HEK293 (cell line): ENCODE data around the gene FCGBP.

Experiments
- CTCF ChIA-PET: fragments of 350-600 bp; formaldehyde crosslinking; extraction: SDS; loops from one replicate; lab custom pipeline; 2021; ENCODE audit warnings: antibody characterized with exemption; lab: Yijun Ruan, JAX
- POLR2A ChIA-PET: fragments of 300-600 bp; formaldehyde crosslinking; extraction: SDS; loops from one replicate; lab custom pipeline; 2020; ENCODE audit warnings: antibody characterized with exemption, inconsistent platforms; lab: Yijun Ruan, JAX
- H3K27ac ChIP-seq: fragments of 200-500 bp; sonication (Bioruptor generic); 2 replicates; pipeline ENCODE4 v1.5.1; 2014; ENCODE audit warnings: low read depth, low read length, control low read depth, inconsistent platforms; ENCODE audit errors: extremely low read depth
- H3K36me3 ChIP-seq, 2 experiments: fragments of 200-500 bp in 1 of 2; sonication (Bioruptor generic) in 1 of 2; 1 replicate in 1 of 2; 2 replicates in 1 of 2; pipeline ENCODE4 v1.5.1; 2014 to 2017; ENCODE audit warnings: inconsistent platforms in 2 of 2, low read length in 2 of 2; ENCODE audit not compliant: control insufficient read depth in 2 of 2, insufficient read depth in 1 of 2
- H3K4me1 ChIP-seq: fragments of 200-500 bp; sonication (Bioruptor generic); 2 replicates; pipeline ENCODE4 v1.5.1; 2014; ENCODE audit warnings: mild to moderate bottlenecking, low read length, inconsistent platforms; ENCODE audit not compliant: control insufficient read depth, insufficient read depth
- H3K4me3 ChIP-seq: 2 replicates; pipeline ENCODE4 v1.5.1; 2011; ENCODE audit warnings: low read depth, mild to moderate bottlenecking, control low read depth, low read length, moderate library complexity
- H3K9me3 ChIP-seq: fragments of 200-500 bp; sonication (Bioruptor generic); 2 replicates; pipeline ENCODE4 v1.5.1; 2014; ENCODE audit warnings: low read depth, low read length, inconsistent platforms; ENCODE audit not compliant: control insufficient read depth, insufficient read depth
- CTCF ChIP-seq: fragments of 450-650 bp; formaldehyde crosslinking; IDR thresholded peaks from 2 replicates; pipeline ENCODE4 v1.5.1; 2016; ENCODE audit warnings: missing biosample characterization, missing genetic modification characterization
- HOXA7 ChIP-seq: sonication (generic); formaldehyde crosslinking; IDR thresholded peaks from 2 replicates; pipeline ENCODE4 v1.8.1; 2022; ENCODE audit warnings: missing genetic modification reagents, borderline replicate concordance
- HOXC10 ChIP-seq: sonication (generic); formaldehyde crosslinking; IDR thresholded peaks from 2 replicates; pipeline ENCODE4 v1.8.1; 2023; ENCODE audit warnings: mild to moderate bottlenecking, missing genetic modification reagents
- HOXD13 ChIP-seq: sonication (generic); formaldehyde crosslinking; IDR thresholded peaks from 2 replicates; pipeline ENCODE4 v1.8.0; 2022; ENCODE audit warnings: missing genetic modification reagents, borderline replicate concordance
- IKZF3 ChIP-seq: fragments of 450-650 bp; IDR thresholded peaks from 2 replicates; pipeline ENCODE4 v1.5.0; 2018; ENCODE audit warnings: missing biosample characterization, mild to moderate bottlenecking, missing genetic modification characterization, moderate library complexity
- KLF1 ChIP-seq: fragments of 450-650 bp; formaldehyde crosslinking; IDR thresholded peaks from 2 replicates; pipeline ENCODE4 v1.5.1; 2016; ENCODE audit warnings: missing biosample characterization, missing genetic modification characterization
- PRDM2 ChIP-seq: fragments of 450-650 bp; formaldehyde crosslinking; IDR thresholded peaks from 2 replicates; pipeline ENCODE4 v1.5.1; 2016; ENCODE audit warnings: missing biosample characterization, missing genetic modification characterization, borderline replicate concordance
- ZNF132 ChIP-seq: fragments of 450-650 bp; formaldehyde crosslinking; IDR thresholded peaks from 2 replicates; pipeline ENCODE4 v1.5.1; 2017; ENCODE audit warnings: missing biosample characterization, missing genetic modification characterization, borderline replicate concordance
- ZNF426 ChIP-seq: fragments of 450-650 bp; formaldehyde crosslinking; IDR thresholded peaks from 2 replicates; pipeline ENCODE4 v1.5.1; 2017; ENCODE audit warnings: missing biosample characterization, missing genetic modification characterization, mild to moderate bottlenecking, inconsistent platforms, moderate library complexity
- ZNF433 ChIP-seq: fragments of 450-650 bp; formaldehyde crosslinking; IDR thresholded peaks from 2 replicates; pipeline ENCODE4 v1.5.1; 2016; ENCODE audit warnings: missing biosample characterization, missing genetic modification characterization, low read depth
- ZNF571 ChIP-seq: fragments of 450-650 bp; formaldehyde crosslinking; IDR thresholded peaks from 2 replicates; pipeline ENCODE4 v1.5.0; 2017; ENCODE audit warnings: missing biosample characterization, missing genetic modification characterization
- ZNF585B ChIP-seq: fragments of 450-650 bp; formaldehyde crosslinking; IDR thresholded peaks from 2 replicates; pipeline ENCODE4 v1.5.1; 2016; ENCODE audit warnings: missing biosample characterization, missing genetic modification characterization
- ZNF664 ChIP-seq: fragments of 450-650 bp; formaldehyde crosslinking; IDR thresholded peaks from 2 replicates; pipeline ENCODE4 v1.5.1; 2016; ENCODE audit warnings: missing biosample characterization, missing genetic modification characterization
- ZNF707 ChIP-seq: fragments of 450-650 bp; formaldehyde crosslinking; IDR thresholded peaks from 2 replicates; pipeline ENCODE4 v1.5.1; 2016; ENCODE audit warnings: missing biosample characterization, missing genetic modification characterization
- ZNF777 ChIP-seq: fragments of 450-650 bp; formaldehyde crosslinking; IDR thresholded peaks from 2 replicates; pipeline ENCODE4 v1.5.1; 2017; ENCODE audit warnings: missing biosample characterization, missing genetic modification characterization, borderline replicate concordance
- ZNF791 ChIP-seq: fragments of 450-650 bp; formaldehyde crosslinking; IDR thresholded peaks from 2 replicates; pipeline ENCODE4 v1.5.1; 2016; ENCODE audit warnings: missing biosample characterization, missing genetic modification characterization
- ZSCAN30 ChIP-seq: fragments of 450-650 bp; IDR thresholded peaks from 2 replicates; pipeline ENCODE4 v1.5.1; 2018; ENCODE audit warnings: missing biosample characterization, mild to moderate bottlenecking, missing genetic modification characterization, moderate library complexity
- TF ChIP-seq, protein P1 (sequence below): fragments of 450-650 bp; formaldehyde crosslinking; IDR thresholded peaks from 2 replicates; pipeline ENCODE4 v1.5.1; 2016; ENCODE audit warnings: missing biosample characterization, missing genetic modification characterization

Gene FCGBP

GRCh38 chr19:39934584-39935363, at the start of gene FCGBP:
Gene FCGBP, minus strand, starts transcription at chr19:39934634.
- Histone ChIP-seq H3K4me1 (peaks cover 9% of the 10 kb centered on the region), H3K4me3 (no peak within 1 kb of the TSS), H3K9me3 (peaks cover 2% of the 10 kb centered on the region), H3K36me3 (no peaks in the 10 kb centered on the region), H3K27ac (no peak within 1 kb of the TSS)
- ChIA-PET POLR2A (no interaction called here), CTCF (no interaction called here)
- TF ChIP-seq, protein P1, sequence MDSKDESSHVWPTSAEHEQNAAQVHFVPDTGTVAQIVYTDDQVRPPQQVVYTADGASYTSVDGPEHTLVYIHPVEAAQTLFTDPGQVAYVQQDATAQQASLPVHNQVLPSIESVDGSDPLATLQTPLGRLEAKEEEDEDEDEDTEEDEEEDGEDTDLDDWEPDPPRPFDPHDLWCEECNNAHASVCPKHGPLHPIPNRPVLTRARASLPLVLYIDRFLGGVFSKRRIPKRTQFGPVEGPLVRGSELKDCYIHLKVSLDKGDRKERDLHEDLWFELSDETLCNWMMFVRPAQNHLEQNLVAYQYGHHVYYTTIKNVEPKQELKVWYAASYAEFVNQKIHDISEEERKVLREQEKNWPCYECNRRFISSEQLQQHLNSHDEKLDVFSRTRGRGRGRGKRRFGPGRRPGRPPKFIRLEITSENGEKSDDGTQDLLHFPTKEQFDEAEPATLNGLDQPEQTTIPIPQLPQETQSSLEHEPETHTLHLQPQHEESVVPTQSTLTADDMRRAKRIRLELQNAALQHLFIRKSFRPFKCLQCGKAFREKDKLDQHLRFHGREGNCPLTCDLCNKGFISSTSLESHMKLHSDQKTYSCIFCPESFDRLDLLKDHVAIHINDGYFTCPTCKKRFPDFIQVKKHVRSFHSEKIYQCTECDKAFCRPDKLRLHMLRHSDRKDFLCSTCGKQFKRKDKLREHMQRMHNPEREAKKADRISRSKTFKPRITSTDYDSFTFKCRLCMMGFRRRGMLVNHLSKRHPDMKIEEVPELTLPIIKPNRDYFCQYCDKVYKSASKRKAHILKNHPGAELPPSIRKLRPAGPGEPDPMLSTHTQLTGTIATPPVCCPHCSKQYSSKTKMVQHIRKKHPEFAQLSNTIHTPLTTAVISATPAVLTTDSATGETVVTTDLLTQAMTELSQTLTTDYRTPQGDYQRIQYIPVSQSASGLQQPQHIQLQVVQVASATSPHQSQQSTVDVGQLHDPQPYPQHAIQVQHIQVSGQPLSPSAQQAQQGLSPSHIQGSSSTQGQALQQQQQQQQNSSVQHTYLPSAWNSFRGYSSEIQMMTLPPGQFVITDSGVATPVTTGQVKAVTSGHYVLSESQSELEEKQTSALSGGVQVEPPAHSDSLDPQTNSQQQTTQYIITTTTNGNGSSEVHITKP (tag by site-specific recombination) = no peak
- TF ChIP-seq ZNF426 (tag by site-specific recombination) (no peak), ZNF777 (tag by site-specific recombination) (0 out of 2 replicates have a peak, but pooled peaks have one; percentile 8)

- CTCF ChIA-PET = interaction anchor here (0.7 to 1.0 kb wide), 2 partner anchors 13 to 14 kb away, joined by 3 read pairs; partner anchors contain the start of gene PSMC4
- Histone ChIP-seq H3K4me1 (no peaks in the 10 kb centered on the region), H3K36me3 (peaks cover 51 to 60% of the 10 kb centered on the region in 2 experiments), H3K9me3 (peaks cover 31% of the 10 kb centered on the region), H3K27ac (no peak overlapping the region), H3K4me3 (no peak overlapping the region)
- POLR2A ChIA-PET = interaction anchor here (0.7 to 4.1 kb wide), 2 partner anchors 14 to 17 kb away, joined by 4 to 20 read pairs; partner anchors contain the start of gene PSMC4
- no peak for TF ChIP-seq ZNF132 (tag by site-specific recombination)
- TF ChIP-seq HOXC10 (CRISPR knock-in tag) = no peak
- TF ChIP-seq ZNF433 = no peak
- TF ChIP-seq ZSCAN30 (tag by site-specific recombination) = no peak
- TF ChIP-seq ZNF664 (tag by site-specific recombination) = no peak
- no peak for TF ChIP-seq IKZF3 (tag by site-specific recombination)
- no peak for TF ChIP-seq ZNF791 (tag by site-specific recombination)
- TF ChIP-seq ZNF571 (tag by site-specific recombination) = no peak
- no peak for TF ChIP-seq HOXA7
- TF ChIP-seq ZNF585B = no peak
- no peak for TF ChIP-seq HOXD13 (CRISPR knock-in tag)
- no peak for TF ChIP-seq KLF1 (tag by site-specific recombination)
- no peak for TF ChIP-seq PRDM2
- no peak for TF ChIP-seq CTCF
- TF ChIP-seq ZNF707 (tag by site-specific recombination) = no peak
These were observed 49.4 kb upstream of the FCGBP start for GRCh38 chr19:39983695-39984300.
